Fibroblast of lung (primary cell): ENCODE data around the gene DNAJC1.

Experiments
- EZH2 ChIP-seq: IDR thresholded peaks from 2 replicates; pipeline ENCODE4 v1.5.1; 2012; ENCODE audit warnings: low read length, control low read depth, mild to moderate bottlenecking; ENCODE audit errors: missing control alignments
- TF ChIP-seq, protein P1 (sequence below), 2 donors: IDR thresholded peaks in 1 of 2; conservative IDR thresholded peaks in 1 of 2; 1 replicate in 1 of 2; 2 replicates in 1 of 2; pipeline ENCODE4 v1.5.1; 2011 to 2012; ENCODE audit warnings: low read length in 2 of 2, control low read depth in 1 of 2, inconsistent platforms in 1 of 2, low read depth in 1 of 2, mild to moderate bottlenecking in 1 of 2

- TF ChIP-seq, protein P1, sequence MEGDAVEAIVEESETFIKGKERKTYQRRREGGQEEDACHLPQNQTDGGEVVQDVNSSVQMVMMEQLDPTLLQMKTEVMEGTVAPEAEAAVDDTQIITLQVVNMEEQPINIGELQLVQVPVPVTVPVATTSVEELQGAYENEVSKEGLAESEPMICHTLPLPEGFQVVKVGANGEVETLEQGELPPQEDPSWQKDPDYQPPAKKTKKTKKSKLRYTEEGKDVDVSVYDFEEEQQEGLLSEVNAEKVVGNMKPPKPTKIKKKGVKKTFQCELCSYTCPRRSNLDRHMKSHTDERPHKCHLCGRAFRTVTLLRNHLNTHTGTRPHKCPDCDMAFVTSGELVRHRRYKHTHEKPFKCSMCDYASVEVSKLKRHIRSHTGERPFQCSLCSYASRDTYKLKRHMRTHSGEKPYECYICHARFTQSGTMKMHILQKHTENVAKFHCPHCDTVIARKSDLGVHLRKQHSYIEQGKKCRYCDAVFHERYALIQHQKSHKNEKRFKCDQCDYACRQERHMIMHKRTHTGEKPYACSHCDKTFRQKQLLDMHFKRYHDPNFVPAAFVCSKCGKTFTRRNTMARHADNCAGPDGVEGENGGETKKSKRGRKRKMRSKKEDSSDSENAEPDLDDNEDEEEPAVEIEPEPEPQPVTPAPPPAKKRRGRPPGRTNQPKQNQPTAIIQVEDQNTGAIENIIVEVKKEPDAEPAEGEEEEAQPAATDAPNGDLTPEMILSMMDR (conservative IDR thresholded peaks at IDR 0.05 in 1 of 2, IDR thresholded peaks at IDR 0.05 in 1 of 2; ENCODE audit: low read depth in 1 of 2, low read length in 2 of 2): no peak
- no peak for TF ChIP-seq EZH2
These were observed 33.9 kb downstream of the DNAJC1 start for GRCh38 chr10:21969326-21970287.
